GM19395 (cell line): ENCODE measurements around the gene OTOGL.

Experiments used
- ATAC-seq: cut with Tn5 transposase; IDR thresholded peaks from one replicate; pipeline ENCODE4 v1.9.1; 2021; ENCODE audit warnings: mild to moderate bottlenecking, moderate library complexity; ENCODE audit not compliant: unreplicated experiment

Gene OTOGL

DNA sequence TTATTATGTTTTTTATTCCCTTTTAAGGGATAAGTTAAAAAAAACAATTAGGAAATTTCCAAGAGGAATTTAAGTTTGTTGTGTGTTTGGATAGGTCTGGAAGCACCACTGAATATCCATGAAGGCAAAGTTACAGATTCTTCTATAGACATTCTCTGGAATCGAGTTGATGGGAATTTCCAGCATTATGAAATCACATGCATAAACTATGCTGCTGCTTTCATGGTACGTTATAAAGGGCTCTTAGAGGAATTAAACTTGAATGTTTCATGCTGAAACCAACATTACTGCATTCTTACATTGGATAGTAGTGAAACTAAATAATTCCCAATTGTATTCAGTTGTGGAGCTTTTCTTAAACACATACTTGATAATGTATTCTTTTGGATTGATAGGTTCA, 323.2 kb downstream of the OTOGL start:
- ATAC-seq: no peak
